ENCODE measurements around the gene ENO3.
A peak's percentile ranks its signal among the peaks of the same experiment; 100 is the strongest.

The ENO3 gene

DNA sequence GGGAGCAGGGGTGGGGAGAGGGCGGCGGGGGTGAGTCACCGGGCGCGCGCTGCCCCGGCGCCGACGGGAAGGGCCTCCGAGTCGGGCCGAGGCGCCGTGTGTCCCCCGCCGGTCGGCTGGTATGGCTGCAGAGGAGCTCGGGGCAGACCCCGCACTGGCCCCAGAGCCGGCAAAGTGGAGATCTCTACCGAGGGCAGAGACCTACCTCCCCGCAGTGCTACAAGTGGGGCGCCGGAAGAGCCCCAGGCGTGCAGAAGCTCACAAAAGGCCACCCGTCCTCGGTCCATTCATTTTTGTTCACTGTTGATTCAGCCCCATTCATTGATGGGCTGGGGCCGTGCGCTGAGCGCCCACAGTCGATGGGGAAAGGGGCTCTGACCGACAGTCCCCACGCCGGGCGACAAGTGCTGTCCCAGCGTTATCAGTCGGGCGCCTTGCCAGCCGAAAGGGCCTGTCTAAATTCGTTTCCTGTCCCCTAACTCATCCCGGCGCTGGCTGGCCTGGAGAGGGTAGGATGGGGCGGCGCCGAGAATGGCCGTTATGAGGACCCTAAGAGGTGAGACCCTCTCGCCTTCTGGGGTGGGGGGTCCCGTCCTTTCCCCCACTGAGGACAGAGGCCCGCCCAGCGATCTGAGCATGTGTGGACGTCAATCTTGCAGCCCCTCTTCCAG lies 709 bp upstream of the ENO3 start:
- peak in 1 of 14 donors; percentile 56 for DNase-seq

- no peak for DNase-seq
Observed at GRCh38 chr17:4951486-4951885, 567 bp downstream of the ENO3 start.

GRCh38 chr17:4953451-4953961 lies 2.6 kb downstream of the ENO3 start:
- no peak for DNase-seq

DNA sequence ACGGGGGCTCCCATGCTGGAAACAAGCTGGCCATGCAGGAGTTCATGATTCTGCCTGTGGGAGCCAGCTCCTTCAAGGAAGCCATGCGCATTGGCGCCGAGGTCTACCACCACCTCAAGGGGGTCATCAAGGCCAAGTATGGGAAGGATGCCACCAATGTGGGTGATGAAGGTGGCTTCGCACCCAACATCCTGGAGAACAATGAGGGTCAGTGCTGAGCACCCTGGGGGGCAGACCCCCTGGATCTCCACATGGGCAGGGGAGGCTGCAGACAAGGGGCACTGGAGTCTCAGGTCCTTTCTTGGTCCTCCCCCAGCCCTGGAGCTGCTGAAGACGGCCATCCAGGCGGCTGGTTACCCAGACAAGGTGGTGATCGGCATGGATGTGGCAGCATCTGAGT lies 4.2 kb downstream of the ENO3 start:
- no peak for DNase-seq

- DNase-seq: no peak
Observed at GRCh38 chr17:4956493-4957061, 5.7 kb downstream of the ENO3 start.

- DNase-seq: no peak
Observed at GRCh38 chr17:4958102-4958501, 7.2 kb downstream of the ENO3 start.

DNA sequence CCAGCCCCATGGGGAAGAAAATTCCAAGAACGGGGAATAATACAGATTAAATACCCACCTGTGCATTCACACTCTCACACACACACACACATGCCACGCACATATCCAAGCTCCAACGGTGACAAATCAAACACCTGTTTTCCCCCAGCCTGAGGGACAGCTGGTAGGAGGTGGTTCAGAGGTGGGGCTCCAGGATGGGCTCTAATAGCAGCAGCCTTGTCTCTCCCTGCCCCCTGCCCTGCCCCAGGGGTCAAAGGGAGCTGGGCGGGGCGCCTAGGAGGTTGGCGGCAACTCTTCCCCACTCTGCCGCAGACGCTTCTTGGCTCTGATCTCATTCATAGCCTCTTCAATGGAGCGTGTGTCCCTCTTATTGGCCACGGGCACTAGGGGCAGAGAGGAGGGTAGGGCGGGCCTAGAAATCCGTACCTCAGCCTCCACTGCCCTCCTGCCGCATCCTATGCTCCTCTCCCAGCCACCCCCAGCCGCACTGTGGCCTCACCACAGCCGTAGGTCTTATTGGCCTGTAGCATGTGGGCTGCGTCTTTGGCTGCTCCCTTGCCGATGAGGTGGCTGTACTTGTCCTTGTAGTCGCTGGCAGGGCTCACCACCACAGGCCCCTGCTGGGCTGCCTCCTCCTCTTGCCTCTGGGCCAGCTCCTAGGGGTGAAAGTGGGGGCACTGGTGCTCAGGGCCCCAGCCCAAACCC lies 8.5 kb downstream of the ENO3 start:
- DNase-seq: no peak

DNA sequence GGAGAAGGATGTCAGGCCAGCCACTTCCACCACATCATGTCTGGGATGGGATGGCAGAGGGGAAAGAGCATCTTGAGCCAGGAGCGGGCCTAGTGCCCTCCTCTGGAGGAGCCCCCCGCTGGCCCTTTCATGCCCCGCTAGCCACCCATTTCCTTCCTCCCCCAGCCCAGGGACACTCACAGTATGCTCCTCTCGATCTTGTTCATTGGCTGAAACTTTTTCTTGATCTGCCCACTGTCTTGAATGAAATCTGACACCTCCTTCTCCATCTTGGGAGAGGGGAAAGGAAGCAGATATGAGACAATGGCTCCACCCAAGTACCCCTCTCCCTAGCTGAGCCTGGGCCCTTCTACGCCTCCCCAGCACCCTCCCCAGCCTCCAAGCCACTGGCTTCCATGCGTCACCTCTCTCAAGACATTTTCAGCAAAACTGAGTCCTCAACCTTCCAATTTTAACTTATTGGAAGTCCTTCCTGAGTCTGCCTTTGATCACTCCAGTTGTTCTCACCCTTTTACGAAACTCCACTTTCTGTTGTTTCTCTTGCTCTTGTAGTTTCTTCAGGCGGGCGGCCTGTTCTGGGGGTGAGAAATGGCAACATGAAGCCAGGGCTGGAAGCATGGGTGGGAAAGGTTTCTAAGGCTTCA lies 9.5 kb downstream of the ENO3 start:
- DNase-seq: no peak

DNA sequence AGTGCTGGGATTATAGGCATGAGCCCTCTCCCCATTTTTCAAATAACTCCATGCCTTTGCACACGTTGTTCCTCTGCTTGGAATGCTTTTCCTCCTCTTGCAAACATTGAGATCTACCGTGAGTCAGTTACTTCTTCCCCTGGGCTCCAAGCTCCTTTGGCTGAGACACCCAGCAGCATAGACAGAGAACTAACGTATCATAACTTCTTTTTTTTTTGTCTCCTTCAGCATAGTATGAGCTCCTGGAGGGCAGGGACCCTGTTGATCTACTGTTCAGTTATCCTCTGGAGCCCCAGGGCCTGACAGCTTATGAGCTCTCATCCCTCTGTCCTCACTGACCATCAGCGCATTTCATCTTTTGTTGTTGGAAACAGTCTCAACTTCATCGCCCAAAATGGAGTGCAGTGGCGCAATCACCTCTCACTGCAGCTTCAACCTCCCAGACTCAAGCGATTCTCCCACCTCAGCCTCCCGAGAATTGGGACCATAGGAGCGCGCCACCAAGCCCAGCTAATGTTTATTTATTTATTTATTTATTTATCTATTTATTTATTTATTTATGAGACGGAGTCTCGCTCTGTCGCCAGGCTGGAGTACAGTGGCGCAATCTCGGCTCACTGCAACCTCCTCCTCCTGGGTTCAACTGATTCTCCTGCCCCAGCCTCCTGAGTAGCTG lies 14.5 kb downstream of the ENO3 start:
- DNase-seq: no peak

GRCh38 chr17:4966844-4967538 lies 16.1 kb downstream of the ENO3 start:
- peak in 13 of 14 donors; percentile 94 to 100 (median 99) for DNase-seq

- peak; percentile 94 to 100 (median 99) for DNase-seq
Observed at GRCh38 chr17:4967539-4968485, 16.9 kb downstream of the ENO3 start, which contains the start of gene SPAG7. SPAG7 (minus strand) TSS chr17:4967817; CDS start chr17:4967804, 13 bp downstream.

GRCh38 chr17:4968486-4969046 lies 17.6 kb downstream of the ENO3 start:
- DNase-seq: peak in 6 of 14 donors; percentile 32 to 49 (median 36)

DNA sequence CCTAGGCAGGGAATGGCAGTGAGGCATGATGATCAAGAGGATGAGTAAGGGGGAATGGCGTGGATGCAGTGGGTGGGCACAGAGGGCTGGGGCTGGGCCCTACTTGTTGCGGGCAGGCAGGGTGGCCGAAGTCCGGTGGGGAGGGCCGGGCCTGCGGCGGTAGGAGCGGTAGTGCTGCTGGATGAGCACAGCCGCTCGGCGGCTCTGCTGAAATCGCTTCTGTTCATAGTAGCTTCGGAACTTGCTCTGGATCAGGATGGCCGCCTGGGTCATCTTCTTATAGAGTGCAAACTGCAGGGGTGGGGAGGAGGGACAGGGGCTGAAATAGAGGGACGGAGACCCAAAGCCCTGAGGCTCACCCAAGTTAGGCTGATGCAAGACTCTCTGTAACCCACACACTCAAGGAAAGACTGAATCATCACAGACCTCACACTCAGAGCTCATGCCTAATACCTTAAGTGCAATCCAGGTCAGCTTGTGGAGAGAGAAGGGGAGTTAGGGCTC lies 18.2 kb downstream of the ENO3 start:
- no peak for DNase-seq

GRCh38 chr17:4969551-4970173 lies 18.7 kb downstream of the ENO3 start:
- no peak for DNase-seq

DNA sequence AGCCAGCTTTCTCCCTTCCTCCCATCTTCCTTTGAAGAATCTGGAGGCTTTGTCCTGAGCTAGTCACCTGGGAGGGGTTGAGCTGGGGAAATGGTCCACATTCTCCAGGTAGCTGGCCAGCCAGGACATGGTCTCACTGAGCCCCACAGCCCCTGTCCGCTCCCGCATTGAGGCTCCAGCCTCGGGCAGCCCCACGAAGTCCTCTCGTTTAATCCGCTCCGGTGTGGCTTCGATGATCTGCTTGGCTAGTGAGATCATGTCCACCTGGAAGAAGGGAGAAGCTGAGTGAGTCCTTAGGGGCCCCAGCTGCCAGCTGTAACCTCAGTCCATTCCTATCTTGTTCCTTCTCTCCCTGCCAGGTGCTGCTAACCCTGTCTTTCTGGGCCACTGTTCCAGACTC lies 19.4 kb downstream of the ENO3 start:
- DNase-seq: no peak

DNA sequence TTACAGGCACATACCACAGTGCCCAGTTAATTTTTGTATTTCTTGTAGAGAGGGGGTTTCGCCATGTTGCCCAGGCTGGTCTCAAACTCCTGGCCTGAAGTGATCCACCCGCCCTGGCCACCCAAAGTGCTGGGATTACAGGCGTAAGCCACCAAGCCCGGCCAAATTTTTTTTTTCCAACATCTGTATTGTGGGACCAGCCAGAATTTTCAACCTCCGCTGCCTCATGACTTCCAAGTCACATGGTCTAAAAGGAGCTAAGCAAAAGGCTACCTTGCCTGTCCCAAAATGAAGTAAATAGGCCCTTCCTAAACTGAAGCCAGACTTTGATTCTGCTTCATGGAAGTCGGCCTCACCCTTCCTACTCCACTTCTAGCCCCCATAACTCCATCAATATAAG lies 20.9 kb downstream of the ENO3 start:
- no peak for DNase-seq

GRCh38 chr17:4972322-4972721 lies 21.4 kb downstream of the ENO3 start:
- DNase-seq: no peak

DNA sequence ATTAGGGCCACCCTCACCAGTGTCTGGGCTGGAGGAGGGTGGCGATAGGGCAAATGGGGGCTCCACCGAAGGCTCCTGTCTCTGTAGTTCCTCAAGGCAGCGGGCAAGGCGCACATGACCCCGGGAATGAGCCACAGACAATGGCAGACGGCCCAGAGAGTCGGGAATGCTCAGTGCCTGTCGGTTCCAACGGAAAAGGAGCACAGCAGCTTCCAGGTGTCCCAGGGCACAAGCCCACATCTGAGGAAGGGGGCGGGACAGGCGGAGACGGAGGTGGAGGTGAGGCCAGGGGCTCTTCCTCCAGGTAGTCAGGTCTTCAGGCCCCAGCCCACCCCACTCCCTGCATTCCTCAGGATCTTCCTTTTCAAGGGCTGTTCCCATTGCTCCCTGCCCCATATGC lies 21.8 kb downstream of the ENO3 start:
- no peak for DNase-seq

DNA sequence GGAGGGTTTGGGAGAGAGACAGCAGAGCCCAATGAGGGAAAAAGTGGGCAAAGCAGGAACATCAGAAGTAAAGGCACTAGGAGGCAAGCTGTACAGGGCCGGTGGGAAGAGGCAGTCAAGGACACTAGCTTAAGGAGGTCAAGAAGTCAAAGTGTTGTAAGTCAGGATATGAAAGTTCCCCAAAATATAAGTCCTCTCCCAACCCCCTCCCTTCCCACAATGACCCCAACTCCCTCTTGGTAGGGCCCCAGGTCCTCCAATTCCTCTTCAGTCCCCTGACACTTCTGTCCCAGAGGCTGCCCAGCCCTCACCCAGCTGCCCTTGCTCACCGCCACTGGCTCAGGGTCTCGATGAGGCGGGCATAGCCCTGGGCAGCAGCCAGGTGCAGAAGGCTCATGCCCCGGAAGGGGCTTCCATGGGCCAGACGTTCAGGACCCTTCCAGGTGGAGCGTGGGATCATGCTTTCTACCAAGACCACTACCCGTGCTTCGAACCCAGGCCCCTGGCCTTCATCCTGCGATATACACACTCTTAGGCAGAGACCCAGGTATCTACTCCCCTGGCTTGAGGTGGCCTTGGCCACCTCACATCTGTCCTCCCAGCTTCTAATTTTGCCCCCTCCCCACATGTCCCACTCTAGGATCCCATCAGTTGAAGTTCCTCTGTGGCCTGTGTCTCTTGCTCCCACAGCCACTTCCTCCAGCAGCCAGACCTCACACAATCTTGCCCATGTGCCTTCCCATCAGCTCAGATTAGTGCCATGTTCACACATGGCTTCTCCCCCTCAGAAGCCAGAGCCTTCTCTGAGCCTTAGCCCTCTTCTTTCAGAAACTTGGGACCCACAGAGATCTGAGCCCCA lies 22.6 kb downstream of the ENO3 start:
- DNase-seq: no peak

Measured in C1 segment of cervical spinal cord (tissue), 14 donors.